Retinal pigment epithelial cell (primary cell): Measurements from ENCODE around the gene BEND7.

Experiments used
- DNase-seq: peaks from one replicate; pipeline ENCODE4 v3.0.0-alpha.2; 2010; ENCODE audit warnings: low read depth
- H3K4me3 ChIP-seq: 2 replicates; pipeline ENCODE4 v1.5.1; 2011; ENCODE audit warnings: mild to moderate bottlenecking, low read length, control low read depth, moderate library complexity
- TF ChIP-seq, protein P1 (sequence below): conservative IDR thresholded peaks from 2 replicates; pipeline ENCODE4 v1.5.1; 2011; ENCODE audit warnings: low read depth, low read length, control low read depth, inconsistent platforms

The BEND7 gene, protein sequence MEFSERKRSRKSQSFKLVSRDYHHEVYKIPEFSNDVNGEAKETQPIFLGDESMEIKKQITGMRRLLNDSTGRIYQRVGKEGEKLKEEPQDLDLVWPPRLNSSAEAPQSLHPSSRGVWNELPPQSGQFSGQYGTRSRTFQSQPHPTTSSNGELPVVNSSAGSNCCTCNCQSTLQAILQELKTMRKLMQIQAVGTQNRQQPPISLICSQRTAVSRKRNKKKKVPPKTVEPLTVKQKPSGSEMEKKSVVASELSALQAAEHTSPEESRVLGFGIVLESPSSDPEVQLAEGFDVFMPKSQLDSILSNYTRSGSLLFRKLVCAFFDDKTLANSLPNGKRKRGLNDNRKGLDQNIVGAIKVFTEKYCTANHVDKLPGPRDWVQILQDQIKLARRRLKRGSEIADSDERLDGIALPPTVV

DNA sequence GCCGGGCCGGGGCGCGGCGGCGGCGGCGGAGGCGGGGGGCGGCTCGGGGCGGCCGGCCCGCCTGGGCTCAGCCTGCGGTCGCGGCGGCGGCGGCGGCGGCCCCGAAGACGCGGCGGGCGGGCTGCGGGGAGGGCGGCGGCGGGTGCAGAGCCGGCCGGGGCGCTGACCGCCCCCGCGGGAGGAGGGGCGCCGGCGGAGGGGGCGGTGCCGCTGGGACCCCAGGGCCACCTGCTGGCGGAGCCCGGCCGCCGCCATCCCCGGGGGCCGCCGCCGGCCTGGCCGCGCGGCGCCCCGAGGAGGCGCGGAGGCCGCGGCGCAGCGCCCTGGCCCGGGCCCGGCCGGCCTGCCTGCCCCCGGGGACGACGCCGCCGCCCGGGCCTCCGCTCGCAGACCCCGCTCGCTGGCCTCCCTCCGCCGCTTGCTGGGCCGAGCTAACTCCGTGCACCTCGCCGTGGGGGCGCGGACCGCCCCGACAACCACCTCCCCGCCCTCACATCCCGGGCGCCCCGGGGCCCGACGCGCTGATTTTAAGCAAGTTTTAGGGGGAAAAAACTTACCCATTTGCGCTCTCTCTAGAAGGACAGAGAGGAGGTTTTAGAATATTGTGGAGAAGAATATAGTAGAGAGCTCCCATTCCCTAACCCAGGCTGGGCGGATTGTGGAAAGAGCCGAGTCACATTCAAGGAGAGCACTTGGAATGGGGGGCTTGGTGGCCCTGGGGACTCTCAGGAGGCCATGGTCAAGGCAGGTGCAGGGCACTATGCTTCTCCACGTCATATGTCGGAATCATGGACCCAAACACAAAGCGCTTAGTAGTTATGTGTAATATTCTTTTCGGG, at the start of gene BEND7:
TSS of gene BEND7 (minus strand) at position 140 of the 839 bp plus-strand sequence. CDS start 481 bp downstream, outside the sequence.
- TF ChIP-seq, protein P1, sequence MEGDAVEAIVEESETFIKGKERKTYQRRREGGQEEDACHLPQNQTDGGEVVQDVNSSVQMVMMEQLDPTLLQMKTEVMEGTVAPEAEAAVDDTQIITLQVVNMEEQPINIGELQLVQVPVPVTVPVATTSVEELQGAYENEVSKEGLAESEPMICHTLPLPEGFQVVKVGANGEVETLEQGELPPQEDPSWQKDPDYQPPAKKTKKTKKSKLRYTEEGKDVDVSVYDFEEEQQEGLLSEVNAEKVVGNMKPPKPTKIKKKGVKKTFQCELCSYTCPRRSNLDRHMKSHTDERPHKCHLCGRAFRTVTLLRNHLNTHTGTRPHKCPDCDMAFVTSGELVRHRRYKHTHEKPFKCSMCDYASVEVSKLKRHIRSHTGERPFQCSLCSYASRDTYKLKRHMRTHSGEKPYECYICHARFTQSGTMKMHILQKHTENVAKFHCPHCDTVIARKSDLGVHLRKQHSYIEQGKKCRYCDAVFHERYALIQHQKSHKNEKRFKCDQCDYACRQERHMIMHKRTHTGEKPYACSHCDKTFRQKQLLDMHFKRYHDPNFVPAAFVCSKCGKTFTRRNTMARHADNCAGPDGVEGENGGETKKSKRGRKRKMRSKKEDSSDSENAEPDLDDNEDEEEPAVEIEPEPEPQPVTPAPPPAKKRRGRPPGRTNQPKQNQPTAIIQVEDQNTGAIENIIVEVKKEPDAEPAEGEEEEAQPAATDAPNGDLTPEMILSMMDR = no peak
- H3K4me3 ChIP-seq = peak within 1 kb of the TSS; percentile 64
- DNase-seq = no peak

DNA sequence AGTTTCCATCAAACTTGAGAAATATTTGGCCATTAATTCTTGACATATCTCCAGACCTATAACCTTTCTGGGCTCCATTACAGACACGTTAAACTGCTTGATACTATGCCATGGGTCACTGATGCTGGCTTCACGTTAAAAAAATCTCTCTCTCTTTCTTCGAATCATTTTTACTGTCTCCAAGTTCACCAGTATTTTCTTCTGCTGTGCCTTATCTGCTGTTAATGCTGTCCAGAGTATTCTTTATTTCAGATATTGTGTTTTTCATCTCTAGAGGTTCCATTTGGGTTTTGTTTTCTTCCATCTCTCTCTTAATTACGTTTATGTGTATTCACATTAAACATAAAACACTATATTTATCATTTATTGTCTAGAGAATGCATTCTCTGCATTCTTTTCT, 45.1 kb upstream of the BEND7 start:
- H3K4me3 ChIP-seq = no peak overlapping the region
- DNase-seq = no peak
- TF ChIP-seq, protein P1 = no peak

GRCh38 chr10:13571541-13571940, 42.7 kb upstream of the BEND7 start:
- H3K4me3 ChIP-seq = no peak overlapping the region
- TF ChIP-seq, protein P1 = no peak
- no peak for DNase-seq

DNA sequence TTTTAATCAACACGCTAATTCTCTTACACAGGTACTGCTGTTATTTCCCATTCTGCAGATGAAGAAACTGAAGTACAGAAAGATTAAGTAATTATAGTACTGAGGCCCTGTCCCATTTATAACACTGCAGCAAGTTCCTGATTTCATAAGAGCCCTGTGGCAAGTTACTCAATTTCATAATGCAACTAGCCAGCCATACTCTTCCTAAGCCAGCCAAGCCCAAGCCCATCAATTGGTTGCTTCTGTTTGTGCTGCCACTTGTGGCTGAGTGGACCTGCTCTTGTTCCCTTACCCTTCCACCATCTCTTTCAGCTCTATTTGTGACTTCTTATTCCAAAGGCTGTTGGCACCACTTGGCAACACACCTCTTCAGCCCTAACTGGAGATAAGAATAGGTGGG, 38.2 kb upstream of the BEND7 start:
- no peak for DNase-seq
- H3K4me3 ChIP-seq = no peak overlapping the region
- TF ChIP-seq, protein P1 = no peak

DNA sequence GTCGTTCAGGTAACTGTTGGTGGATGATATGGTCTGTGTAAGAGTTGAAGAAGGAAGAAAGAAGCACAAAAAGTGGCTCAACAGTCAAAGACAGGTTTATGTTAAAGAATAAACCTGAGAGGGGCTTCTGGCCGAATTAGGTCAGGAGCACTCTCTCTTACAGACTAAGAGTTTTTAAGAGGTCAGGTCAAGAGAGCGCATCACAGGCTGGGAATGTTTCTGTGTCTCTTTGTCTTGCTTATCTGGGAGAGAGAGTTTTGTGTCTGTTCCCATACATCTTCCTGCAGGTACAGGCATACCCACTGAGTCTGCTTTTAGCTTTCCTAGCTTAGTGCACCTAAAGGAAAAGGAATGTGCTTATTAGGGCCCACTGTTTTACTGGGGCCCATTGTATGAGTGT, 35.8 kb upstream of the BEND7 start:
- no peak overlapping the region for H3K4me3 ChIP-seq
- DNase-seq = no peak
- TF ChIP-seq, protein P1 = no peak

GRCh38 chr10:13563481-13564445, 34.9 kb upstream of the BEND7 start:
- TF ChIP-seq, protein P1 = no peak
- DNase-seq = no peak

More at GRCh38 chr10:13563481-13564445, 34.9 kb upstream of the BEND7 start:
- no peak overlapping the region for H3K4me3 ChIP-seq
